Measurements from ENCODE around the gene LHFPL2.

LHFPL2 gene

DNA sequence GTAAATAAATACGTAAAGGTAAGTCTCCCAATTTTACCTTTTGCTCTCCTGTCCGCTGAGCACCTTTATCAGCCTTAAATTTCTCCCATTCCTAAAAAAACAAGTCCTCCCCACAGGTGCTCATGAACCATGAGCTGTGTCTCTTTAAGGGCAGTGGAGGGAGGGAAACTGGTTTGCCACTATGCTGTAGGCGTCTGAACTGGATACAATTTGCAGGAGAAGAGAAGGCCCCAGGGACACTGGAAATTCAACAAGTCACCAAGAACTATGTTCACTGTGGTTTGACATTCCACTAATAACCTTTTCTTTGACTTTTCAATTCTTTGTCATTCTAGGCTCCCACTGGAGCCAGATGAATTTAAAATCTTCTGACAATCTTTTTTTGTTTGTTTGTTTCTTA lies 72.2 kb downstream of the LHFPL2 start:
- Mint-ChIP-seq H3K27me3 (ENCODE audit: low read depth) (peaks cover 3% of the 10 kb centered on the region), H3K4me1 (ENCODE audit: low read depth) (no peaks in the 10 kb centered on the region), H3K36me3 (ENCODE audit: low read depth) (no peaks in the 10 kb centered on the region), H3K27ac (no peak overlapping the region), H3K4me3 (no peak overlapping the region), H3K9me3 (no peaks in the 10 kb centered on the region)

GRCh38 chr5:78574731-78575161 lies 73.8 kb downstream of the LHFPL2 start:
- Mint-ChIP-seq H3K27me3 (ENCODE audit: low read depth) (peaks cover 7% of the 10 kb centered on the region), H3K27ac (no peak overlapping the region), H3K4me1 (ENCODE audit: low read depth) (no peaks in the 10 kb centered on the region), H3K9me3 (no peaks in the 10 kb centered on the region), H3K4me3 (no peak overlapping the region), H3K36me3 (ENCODE audit: low read depth) (no peaks in the 10 kb centered on the region)

GRCh38 chr5:78574131-78574673 lies 74.4 kb downstream of the LHFPL2 start:
- H3K27me3 Mint-ChIP-seq (ENCODE audit: low read depth) = peaks cover 7% of the 10 kb centered on the region
- no peak overlapping the region for H3K4me3 Mint-ChIP-seq
- H3K27ac Mint-ChIP-seq = no peak overlapping the region

GRCh38 chr5:78573318-78573717 lies 75.3 kb downstream of the LHFPL2 start:
- Mint-ChIP-seq H3K9me3 (no peaks in the 10 kb centered on the region), H3K27ac (no peak overlapping the region), H3K27me3 (ENCODE audit: low read depth) (peaks cover 7% of the 10 kb centered on the region), H3K4me1 (ENCODE audit: low read depth) (no peaks in the 10 kb centered on the region), H3K36me3 (ENCODE audit: low read depth) (no peaks in the 10 kb centered on the region), H3K4me3 (no peak overlapping the region)

More at GRCh38 chr5:78574131-78574673, 74.4 kb downstream of the LHFPL2 start:
- H3K4me1 Mint-ChIP-seq (ENCODE audit: low read depth) = no peaks in the 10 kb centered on the region
- no peaks in the 10 kb centered on the region for H3K9me3 Mint-ChIP-seq
- H3K36me3 Mint-ChIP-seq (ENCODE audit: low read depth) = no peaks in the 10 kb centered on the region

- Mint-ChIP-seq H3K27ac (no peak overlapping the region), H3K27me3 (ENCODE audit: low read depth) (peaks cover 7% of the 10 kb centered on the region), H3K9me3 (no peaks in the 10 kb centered on the region), H3K4me1 (ENCODE audit: low read depth) (no peaks in the 10 kb centered on the region), H3K36me3 (ENCODE audit: low read depth) (no peaks in the 10 kb centered on the region), H3K4me3 (no peak overlapping the region)
These were observed 77.9 kb downstream of the LHFPL2 start for GRCh38 chr5:78570646-78571045.

- H3K27ac Mint-ChIP-seq = no peak overlapping the region
These were observed 79.1 kb downstream of the LHFPL2 start for GRCh38 chr5:78569441-78569840.

GRCh38 chr5:78568676-78569075 lies 79.9 kb downstream of the LHFPL2 start:
- no peaks in the 10 kb centered on the region for H3K36me3 Mint-ChIP-seq (ENCODE audit: low read depth)
- no peaks in the 10 kb centered on the region for H3K4me1 Mint-ChIP-seq (ENCODE audit: low read depth)
- no peak overlapping the region for H3K4me3 Mint-ChIP-seq
- H3K27ac Mint-ChIP-seq = no peak overlapping the region
- H3K9me3 Mint-ChIP-seq = no peaks in the 10 kb centered on the region
- H3K27me3 Mint-ChIP-seq (ENCODE audit: low read depth) = peaks cover 7% of the 10 kb centered on the region

More at GRCh38 chr5:78569441-78569840, 79.1 kb downstream of the LHFPL2 start:
- Mint-ChIP-seq H3K4me1 (ENCODE audit: low read depth) (no peaks in the 10 kb centered on the region), H3K36me3 (ENCODE audit: low read depth) (no peaks in the 10 kb centered on the region), H3K27me3 (ENCODE audit: low read depth) (peaks cover 7% of the 10 kb centered on the region), H3K9me3 (no peaks in the 10 kb centered on the region), H3K4me3 (no peak overlapping the region)

DNA sequence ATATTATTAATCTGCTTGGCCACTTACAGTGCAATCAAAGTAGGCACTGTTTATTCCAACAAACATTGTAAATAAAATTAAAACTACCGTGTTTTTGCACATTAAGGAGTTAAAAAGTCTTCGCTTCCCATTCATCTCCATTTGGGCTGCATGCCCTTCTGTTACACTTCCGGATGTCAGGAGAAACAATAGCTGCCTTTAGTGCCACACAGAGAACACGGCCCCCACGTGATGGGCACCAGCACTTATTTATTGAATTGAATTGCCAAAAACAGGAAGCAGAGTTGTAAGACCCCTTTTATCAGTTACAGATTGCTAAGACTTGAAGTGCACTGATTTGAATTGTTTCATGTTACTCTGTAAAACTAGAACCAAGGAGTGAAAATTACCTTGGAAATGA lies 80.4 kb downstream of the LHFPL2 start:
- Mint-ChIP-seq H3K27ac (no peak overlapping the region), H3K27me3 (ENCODE audit: low read depth) (peaks cover 7% of the 10 kb centered on the region), H3K36me3 (ENCODE audit: low read depth) (no peaks in the 10 kb centered on the region), H3K4me3 (no peak overlapping the region), H3K4me1 (ENCODE audit: low read depth) (no peaks in the 10 kb centered on the region), H3K9me3 (no peaks in the 10 kb centered on the region)

- Mint-ChIP-seq H3K4me3 (no peak overlapping the region), H3K4me1 (ENCODE audit: low read depth) (no peaks in the 10 kb centered on the region), H3K36me3 (ENCODE audit: low read depth) (no peaks in the 10 kb centered on the region), H3K27ac (no peak overlapping the region), H3K9me3 (no peaks in the 10 kb centered on the region), H3K27me3 (ENCODE audit: low read depth) (peaks cover 7% of the 10 kb centered on the region)
These were observed 81.0 kb downstream of the LHFPL2 start for GRCh38 chr5:78567617-78568016.

- no peak overlapping the region for H3K4me3 Mint-ChIP-seq
- H3K27me3 Mint-ChIP-seq (ENCODE audit: low read depth) = peaks cover 7% of the 10 kb centered on the region
- no peaks in the 10 kb centered on the region for H3K4me1 Mint-ChIP-seq (ENCODE audit: low read depth)
- H3K9me3 Mint-ChIP-seq = no peaks in the 10 kb centered on the region
- no peaks in the 10 kb centered on the region for H3K36me3 Mint-ChIP-seq (ENCODE audit: low read depth)
- H3K27ac Mint-ChIP-seq = no peak overlapping the region
These were observed 81.7 kb downstream of the LHFPL2 start for GRCh38 chr5:78566747-78567425.

DNA sequence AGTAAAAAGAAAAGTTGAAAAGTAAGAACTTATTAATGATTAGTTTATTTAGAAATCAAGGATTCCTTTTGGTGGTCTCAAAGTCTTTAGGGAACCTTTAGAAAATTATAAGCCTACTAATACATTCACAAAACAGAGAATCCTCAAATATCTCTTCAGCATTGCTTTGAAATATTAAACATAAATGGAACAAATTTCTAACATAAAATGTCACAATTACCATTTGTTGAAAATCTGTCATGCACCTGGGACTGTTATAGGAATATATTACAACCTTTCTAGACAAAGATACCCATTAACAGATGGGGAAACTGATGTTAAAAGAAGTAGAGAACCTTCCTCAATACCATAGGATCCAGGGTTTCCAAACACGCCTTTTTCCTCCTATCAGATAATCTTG lies 83.2 kb downstream of the LHFPL2 start:
- Mint-ChIP-seq H3K36me3 (ENCODE audit: low read depth) (no peaks in the 10 kb centered on the region), H3K27ac (no peak overlapping the region), H3K9me3 (no peaks in the 10 kb centered on the region), H3K4me1 (ENCODE audit: low read depth) (no peaks in the 10 kb centered on the region), H3K27me3 (ENCODE audit: low read depth) (peaks cover 3% of the 10 kb centered on the region), H3K4me3 (no peak overlapping the region)

DNA sequence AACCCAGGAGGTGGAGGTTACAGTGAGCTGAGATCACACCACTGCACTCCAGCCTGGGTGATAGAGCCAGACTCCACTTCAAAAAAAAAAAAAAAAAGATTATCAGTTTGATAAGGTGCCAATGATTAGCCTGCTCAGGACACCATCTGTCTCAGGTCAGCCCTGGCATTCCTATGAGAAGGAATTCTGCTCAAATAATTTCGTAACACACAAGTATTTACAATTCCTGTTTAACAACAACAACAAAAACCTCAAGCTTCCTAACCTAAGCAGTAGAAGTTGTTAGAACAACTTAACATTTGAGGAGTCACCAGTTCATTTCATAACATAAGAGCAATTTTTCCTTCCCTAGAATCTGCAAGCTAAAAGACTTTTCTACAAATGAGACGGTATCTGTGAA lies 85.0 kb downstream of the LHFPL2 start:
- Mint-ChIP-seq H3K4me1 (ENCODE audit: low read depth) (no peaks in the 10 kb centered on the region), H3K36me3 (ENCODE audit: low read depth) (no peaks in the 10 kb centered on the region), H3K27ac (no peak overlapping the region), H3K4me3 (no peak overlapping the region), H3K9me3 (no peaks in the 10 kb centered on the region), H3K27me3 (ENCODE audit: low read depth) (peaks cover 8% of the 10 kb centered on the region)

GRCh38 chr5:78562714-78563330 lies 85.8 kb downstream of the LHFPL2 start:
- Mint-ChIP-seq H3K27ac (no peak overlapping the region), H3K36me3 (ENCODE audit: low read depth) (no peaks in the 10 kb centered on the region), H3K4me3 (no peak overlapping the region)

DNA sequence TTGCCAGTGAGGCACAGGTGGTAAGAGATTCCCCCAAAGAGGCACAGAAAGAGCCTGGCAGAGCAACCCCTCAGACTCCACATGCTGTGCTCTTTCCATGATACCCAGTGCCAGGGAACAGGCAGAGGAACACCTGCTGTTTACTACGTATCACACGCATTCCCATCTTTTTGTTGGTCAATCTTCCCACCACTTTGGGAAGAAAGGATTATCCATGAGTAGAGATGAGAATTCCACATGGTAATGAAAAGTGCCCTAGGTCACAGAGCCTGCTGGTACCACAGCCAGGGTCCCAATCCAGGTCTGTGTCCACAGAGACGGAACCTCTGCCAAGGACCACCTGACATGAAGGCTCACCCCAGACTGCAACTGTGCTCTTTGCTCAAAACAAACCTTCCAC lies 86.6 kb downstream of the LHFPL2 start:
- no peaks in the 10 kb centered on the region for H3K36me3 Mint-ChIP-seq (ENCODE audit: low read depth)
- H3K9me3 Mint-ChIP-seq = no peaks in the 10 kb centered on the region
- H3K4me1 Mint-ChIP-seq (ENCODE audit: low read depth) = no peaks in the 10 kb centered on the region
- no peak overlapping the region for H3K27ac Mint-ChIP-seq
- peaks cover 12% of the 10 kb centered on the region for H3K27me3 Mint-ChIP-seq (ENCODE audit: low read depth)
- no peak overlapping the region for H3K4me3 Mint-ChIP-seq

More at GRCh38 chr5:78562714-78563330, 85.8 kb downstream of the LHFPL2 start:
- Mint-ChIP-seq H3K9me3 (no peaks in the 10 kb centered on the region), H3K27me3 (ENCODE audit: low read depth) (peaks cover 12% of the 10 kb centered on the region), H3K4me1 (ENCODE audit: low read depth) (no peaks in the 10 kb centered on the region)

DNA sequence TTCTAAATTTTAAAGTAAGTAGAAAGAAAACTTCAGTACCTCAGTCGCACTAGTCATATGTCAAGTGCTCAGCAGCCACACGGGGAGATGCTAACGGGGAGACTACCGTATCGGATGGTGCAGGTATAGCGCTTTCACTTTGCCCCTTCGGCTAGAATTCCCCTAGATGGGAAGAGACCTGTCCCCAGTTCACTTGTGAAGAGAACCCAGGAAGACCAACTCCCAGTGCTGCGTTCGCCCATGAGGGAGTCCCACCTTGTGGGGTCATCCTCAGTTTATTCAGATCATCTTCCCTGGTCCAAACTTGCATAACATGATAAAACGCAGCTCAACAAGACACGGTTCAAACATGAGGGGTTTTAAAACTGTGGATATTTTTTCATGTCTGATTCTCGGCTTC lies 87.3 kb downstream of the LHFPL2 start:
- H3K9me3 Mint-ChIP-seq = no peaks in the 10 kb centered on the region
- no peaks in the 10 kb centered on the region for H3K4me1 Mint-ChIP-seq (ENCODE audit: low read depth)
- H3K27ac Mint-ChIP-seq = no peak overlapping the region
- peaks cover 12% of the 10 kb centered on the region for H3K27me3 Mint-ChIP-seq (ENCODE audit: low read depth)
- H3K4me3 Mint-ChIP-seq = no peak overlapping the region
- no peaks in the 10 kb centered on the region for H3K36me3 Mint-ChIP-seq (ENCODE audit: low read depth)

Data from T-helper 1 cell treated with Interleukin-12 subunit alpha and Interleukin-12 subunit beta and Interleukin-4 antibody, amounts not matched to agents 30 μg/mL and 1 μg/mL, for 36 hours (primary cell).